GM12878 (cell line): Measurements from ENCODE around the gene GAL3ST2. TPM values are rescaled to one million over a fixed set of nuclear protein-coding genes. Genes with fewer than 3 reads are reported as not detected.

ENCODE experiments used
- ATAC-seq: fragments of 200-7000 bp; cut with Tn5 transposase; 3 replicates; pipeline ENCODE4 v1.9.1; 2020; ENCODE audit warnings: mild to moderate bottlenecking, moderate library complexity
- BruUV-seq: library from RNA; stranded (reverse); fragments of 400-500 nt; replicated peaks from 2 replicates; lab custom pipeline; 2021; lab: Mats Ljungman, UMichigan
- CTCF ChIA-PET: fragments of 300-600 bp; sonication (Branson Sonifier 250); formaldehyde crosslinking; extraction: SDS; loops from one replicate; lab custom pipeline; 2021; ENCODE audit warnings: inconsistent platforms; lab: Yijun Ruan, JAX
- POLR2A ChIA-PET: fragments of 350-600 bp; formaldehyde crosslinking; extraction: SDS; loops from one replicate; lab custom pipeline; 2021; ENCODE audit warnings: inconsistent platforms; lab: Charles Lee
- RAD21 ChIA-PET: fragments of 300-600 bp; sonication (Branson Sonifier 250); formaldehyde crosslinking; loops from one replicate; lab custom pipeline; 2023; ENCODE audit warnings: antibody characterized with exemption; ENCODE audit not compliant: unreplicated experiment; lab: Charles Lee
- SMC1A ChIA-PET: fragments of 300-600 bp; sonication (Branson Sonifier 250); formaldehyde crosslinking; loops from one replicate; lab custom pipeline; 2023; ENCODE audit not compliant: unreplicated experiment, uncharacterized antibody; lab: Charles Lee
- DNase-seq: peaks from one replicate; pipeline ENCODE4 v3.0.0-alpha.2; 2011; ENCODE audit warnings: low read depth, low spot score
- FAIRE-seq: peaks from 3 replicates; lab custom pipeline; 2011; peaks lifted over from hg19 to GRCh38; lab: Jason Lieb, UNC
- H2AFZ ChIP-seq: 2 replicates; pipeline ENCODE4 v1.6.0; 2011; ENCODE audit warnings: low read depth, low read length, control low read depth; ENCODE audit not compliant: control insufficient read depth
- H3K27ac ChIP-seq: 2 replicates; pipeline ENCODE4 v1.5.1; 2011; ENCODE audit warnings: control low read depth; ENCODE audit not compliant: control insufficient read depth, insufficient read depth
- H3K27me3 ChIP-seq, 2 experiments: replicated peaks in 1 of 2; 2 replicates each; pipeline versions ENCODE4 v1.6.0 to v1.6.1; 2011; ENCODE audit warnings: low read length in 1 of 2; ENCODE audit not compliant: control insufficient read depth in 2 of 2, insufficient read depth in 2 of 2
- H3K36me3 ChIP-seq, 2 experiments: 2 replicates each; pipeline ENCODE4 v1.5.1; 2011; ENCODE audit warnings: low read length in 1 of 2; ENCODE audit not compliant: control insufficient read depth in 2 of 2, insufficient read depth in 2 of 2
- H3K4me1 ChIP-seq: 2 replicates; pipeline ENCODE4 v1.6.1; 2011; ENCODE audit warnings: mild to moderate bottlenecking, low read length, moderate library complexity, mixed read lengths; ENCODE audit not compliant: control insufficient read depth, insufficient read depth
- H3K4me2 ChIP-seq: 2 replicates; pipeline ENCODE4 v1.6.0; 2011; ENCODE audit warnings: control low read depth; ENCODE audit not compliant: control insufficient read depth, insufficient read depth
- H3K4me3 ChIP-seq: fragments of 200-600 bp; sonication (generic); 2 replicates; pipeline ENCODE4 v1.5.1; 2016
- H3K79me2 ChIP-seq: 2 replicates; pipeline ENCODE4 v1.6.0; 2011; ENCODE audit warnings: low read length; ENCODE audit not compliant: control insufficient read depth, insufficient read depth
- H3K9ac ChIP-seq: 2 replicates; pipeline ENCODE4 v1.8.0; 2011; ENCODE audit warnings: low read length, control low read depth, mixed read lengths; ENCODE audit not compliant: control insufficient read depth, insufficient read depth
- H3K9me3 ChIP-seq: replicated peaks from 3 replicates; pipeline ENCODE4 v1.5.1; 2011; ENCODE audit warnings: mild to moderate bottlenecking, low read length; ENCODE audit not compliant: control insufficient read depth, insufficient read depth
- H4K20me1 ChIP-seq: 2 replicates; pipeline ENCODE4 v1.6.0; 2011; ENCODE audit not compliant: control insufficient read depth, insufficient read depth
- E4F1 ChIP-seq: fragments of 450-650 bp; IDR thresholded peaks from 2 replicates; pipeline ENCODE4 v1.6.1; 2018; ENCODE audit warnings: borderline replicate concordance, mild to moderate bottlenecking; ENCODE audit not compliant: partially characterized antibody
- MXI1 ChIP-seq: fragments of 150-350 bp; IDR thresholded peaks from 2 replicates; pipeline ENCODE4 v1.6.1; 2011; ENCODE audit warnings: low read depth, mild to moderate bottlenecking, inconsistent platforms, low read length, improper control_type of control experiment
- STAT3 ChIP-seq: IDR thresholded peaks from 2 replicates; pipeline ENCODE4 v1.6.1; 2011; ENCODE audit warnings: low read depth, low read length, improper control_type of control experiment
- WGBS: methylation state at CpG from one replicate; pipeline ENCODE4 v1.1.6; 2016; ENCODE audit warnings: low lambda C conversion rate; ENCODE audit not compliant: insufficient replicate concordance, insufficient coverage; ENCODE audit errors: missing lambda C conversion rate; 5-methylcytosine and 5-hydroxymethylcytosine counted together
- in situ Hi-C: fragments of 300-500 bp; cut with MboI; formaldehyde crosslinking; loops from 9 replicates; pipeline ENCODE4 v1.14.3; 2018; ENCODE audit warnings: mixed read lengths
- intact Hi-C: fragments of 100-400 bp; cut with micrococcal nuclease; formaldehyde crosslinking; loops from one replicate; pipeline ENCODE4 v1.14.2; 2022; ENCODE audit not compliant: unreplicated experiment
- polyA plus RNA-seq, 11 experiments: library from polyadenylated mRNA; depleted of rRNA in 4 of 11; unstranded in 6 of 11; stranded (reverse) in 5 of 11; fragments of >200 nt; fragmentation: Nextera tagmentation in 4 of 11; fragmentation: Illumina TruSeq in 1 of 11; extraction: Ambion mirVana in 4 of 11; extraction: Trizol in 1 of 11; gene quantifications; 1 replicate in 1 of 11; 2 replicates in 10 of 11; pipeline versions ENCODE4 v1.2.1 to v1.2.3, GENCODE V29; 2011 to 2016; ENCODE audit warnings: inconsistent platforms in 2 of 11, missing spikeins in 2 of 11, low read depth in 1 of 11
- total RNA-seq, 4 experiments: library from RNA; depleted of rRNA in 3 of 4; stranded (reverse); fragments of >200 nt in 3 of 4; fragmentation: Illumina TruSeq in 1 of 4; extraction: Trizol in 1 of 4; gene quantifications; 2 replicates each; pipeline versions ENCODE4 v1.2.1 to v1.2.3, GENCODE V29; 2013 to 2021

The GAL3ST2 gene
- total and polyA plus RNA-seq, 10 of the 15 experiments (the other 5 are each of a cell fraction or from before 2014, with no cell fraction given), result 0.09 to 0.36 (median 0.11) TPM; not detected in 7

GRCh38 chr2:241738040-241738686 lies 38.5 kb upstream of the GAL3ST2 start (continued):
- TF ChIP-seq E4F1 (no peak), STAT3 (no peak)

GRCh38 chr2:241739177-241739576 lies 37.4 kb upstream of the GAL3ST2 start:
- Histone ChIP-seq H3K79me2 (peaks cover 11% of the 10 kb centered on the region), H3K4me3 (no peak overlapping the region), H3K9ac (no peak overlapping the region), H2AFZ (no peak overlapping the region), H3K4me2 (no peak overlapping the region)
- intact Hi-C loops, result loop anchor here (10.0 kb wide), 1 partner anchor 106 kb away; no protein-coding TSS in a partner anchor
- FAIRE-seq, result no peak
- no peak for DNase-seq
- WGBS, result 97% methylated on average over 15 of the region's 15 CpGs
- CTCF ChIA-PET, result no interaction called here
- no peak for ATAC-seq
- in situ Hi-C loops, result no loop called here
- SMC1A ChIA-PET, result interaction anchor here (1.2 kb wide), 1 partner anchor 139 kb away, joined by 3 read pairs; no protein-coding TSS in a partner anchor
- no peak for TF ChIP-seq MXI1
- TF ChIP-seq, all 136 proteins: peak for 0
- no TSS peak for BruUV-seq
- Histone ChIP-seq H4K20me1 (no peaks in the 10 kb centered on the region), H3K36me3 (no peaks in the 10 kb centered on the region; a peak in 2 of 4 replicates), H3K27me3 (no peaks in the 10 kb centered on the region), H3K27ac (no peak overlapping the region), H3K4me1 (peaks cover 8% of the 10 kb centered on the region; the same call in 1 of the 2 replicates), H3K9me3 (no peaks in the 10 kb centered on the region)
- ChIA-PET RAD21 (no interaction called here), POLR2A (no interaction called here)
